Measurements from ENCODE around the gene INS.

- TF ChIP-seq, protein P1, sequence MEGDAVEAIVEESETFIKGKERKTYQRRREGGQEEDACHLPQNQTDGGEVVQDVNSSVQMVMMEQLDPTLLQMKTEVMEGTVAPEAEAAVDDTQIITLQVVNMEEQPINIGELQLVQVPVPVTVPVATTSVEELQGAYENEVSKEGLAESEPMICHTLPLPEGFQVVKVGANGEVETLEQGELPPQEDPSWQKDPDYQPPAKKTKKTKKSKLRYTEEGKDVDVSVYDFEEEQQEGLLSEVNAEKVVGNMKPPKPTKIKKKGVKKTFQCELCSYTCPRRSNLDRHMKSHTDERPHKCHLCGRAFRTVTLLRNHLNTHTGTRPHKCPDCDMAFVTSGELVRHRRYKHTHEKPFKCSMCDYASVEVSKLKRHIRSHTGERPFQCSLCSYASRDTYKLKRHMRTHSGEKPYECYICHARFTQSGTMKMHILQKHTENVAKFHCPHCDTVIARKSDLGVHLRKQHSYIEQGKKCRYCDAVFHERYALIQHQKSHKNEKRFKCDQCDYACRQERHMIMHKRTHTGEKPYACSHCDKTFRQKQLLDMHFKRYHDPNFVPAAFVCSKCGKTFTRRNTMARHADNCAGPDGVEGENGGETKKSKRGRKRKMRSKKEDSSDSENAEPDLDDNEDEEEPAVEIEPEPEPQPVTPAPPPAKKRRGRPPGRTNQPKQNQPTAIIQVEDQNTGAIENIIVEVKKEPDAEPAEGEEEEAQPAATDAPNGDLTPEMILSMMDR (IDR thresholded peaks at IDR 0.05): no peak
- TF ChIP-seq POLR2A (IDR thresholded peaks at IDR 0.05): no peak
- TF ChIP-seq POLR2AphosphoS5 (IDR thresholded peaks at IDR 0.05): no peak
Observed at GRCh38 chr11:2114430-2115241, 46.4 kb downstream of the INS start.

Measured in prostate gland (tissue), 2 donors.